Right cardiac atrium (tissue), 5 donors: ENCODE data around the gene TMCO1. TPM values are rescaled to one million over a fixed set of nuclear protein-coding genes. Genes with fewer than 3 reads are reported as not detected.
"Not testable (repeated sequence)": the region's sequence is repeated elsewhere in the genome, so short reads cannot be mapped to it uniquely, and the experiment has no call there.

Experiments
- ATAC-seq, 2 donors: fragments of 200-7000 bp; cut with Tn5 transposase; one replicate each; pipeline versions ENCODE4 v1.8.0 to v1.9.1; 2020; ENCODE audit warnings: moderate library complexity in 2 of 2, mild to moderate bottlenecking in 1 of 2
- DNase-seq, 3 donors: peaks; one replicate each; pipeline ENCODE4 v3.0.0-alpha.2; 2020
- H3K27ac ChIP-seq: one replicate; pipeline ENCODE4 v1.5.1; 2013; ENCODE audit warnings: mild to moderate bottlenecking, low read length, control low read depth, moderate library complexity
- H3K27me3 ChIP-seq: one replicate; pipeline ENCODE4 v1.6.1; 2013; ENCODE audit not compliant: control insufficient read depth, insufficient read depth
- H3K4me1 ChIP-seq: one replicate; pipeline ENCODE4 v1.6.1; 2013; ENCODE audit warnings: low read length; ENCODE audit not compliant: control insufficient read depth, insufficient read depth
- H3K4me3 ChIP-seq: one replicate; pipeline ENCODE4 v1.5.1; 2013; ENCODE audit warnings: low read length, control low read depth
- H3K9me3 ChIP-seq: one replicate; pipeline ENCODE4 v1.6.1; 2013; ENCODE audit warnings: low read length; ENCODE audit not compliant: control insufficient read depth
- WGBS: extraction: QIAGEN DNeasy Blood & Tissue Kit; methylation state at CpG from one replicate; pipeline ENCODE4 v1.1.7; 2013; 5-methylcytosine and 5-hydroxymethylcytosine counted together
- intact Hi-C, 4 donors: fragments of 100-400 bp; cut with DNase I; formaldehyde crosslinking; loops; one replicate each; pipeline versions ENCODE4 v1.11.0 to v1.14.0; 2022 to 2023
- long read RNA-seq, 4 donors: library from polyadenylated mRNA; unstranded; transcript quantifications; one replicate each; pipeline ENCODE4 v2.0.0, GENCODE V29; 2020 to 2021
- polyA plus RNA-seq: library from polyadenylated mRNA; stranded (reverse); fragments of 200-250 nt; gene quantifications from one replicate; pipeline ENCODE4 v1.2.3, GENCODE V29; 2013
- total RNA-seq, 4 donors: library from RNA; stranded (reverse); fragmentation: NEBNext Ultra II Directional; extraction: Animal tissue kit (Norgen Biotek cat#: 25700); gene quantifications; one replicate each; pipeline ENCODE4 v1.2.1, GENCODE V29; 2021
- donor health status: healthy with polysubstance abuse.
- donor health status: DM: no; HTN: yes; CAD: no.
- donor health status: DM: no; HTN: no; CAD: no.
- donor health status: DM: no; HTN: yes; CAD: no; lungs with severe emphysema.
- donor health status: DM: yes; HTN: yes; CAD: no.

The TMCO1 gene
- total RNA-seq (10 to 100 TPM; 45.7 to 62.7 (median 55.6) TPM), polyA plus RNA-seq (54.9 TPM)
- long read RNA-seq, donor 1, full-length matches to known transcripts: 56 of 60 reads
- long read RNA-seq, donor 1, partial matches to known transcripts: 1 of 60 reads
- long read RNA-seq, donor 1, other reads (novel, unspliced or antisense): 3 of 60 reads
- long read RNA-seq, donor 2, full-length matches to known transcripts: 30 of 33 reads
- long read RNA-seq, donor 2, partial matches to known transcripts: 1 of 33 reads
- long read RNA-seq, donor 2, other reads (novel, unspliced or antisense): 2 of 33 reads
- long read RNA-seq, donor 3, full-length matches to known transcripts: 111 of 121 reads
- long read RNA-seq, donor 3, partial matches to known transcripts: 0 of 121 reads
- long read RNA-seq, donor 3, other reads (novel, unspliced or antisense): 10 of 121 reads
- long read RNA-seq, donor 4, full-length matches to known transcripts: 21 of 23 reads
- long read RNA-seq, donor 4, partial matches to known transcripts: 0 of 23 reads
- long read RNA-seq, donor 4, other reads (novel, unspliced or antisense): 2 of 23 reads

GRCh38 chr1:165768513-165769394 is at the start of gene TMCO1:
TSS of gene TMCO1 (minus strand) at chr1:165768868. CDS start at chr1:165768751, 117 bp downstream.
- no peaks in the 10 kb centered on the region for H3K9me3 ChIP-seq
- intact Hi-C loops: loop anchor here in 1 of 4 donors (5.0 kb wide), 1 partner anchor 131 kb away; no protein-coding TSS in a partner anchor
- peak within 1 kb of the TSS; percentile 60 for H3K27ac ChIP-seq
- peaks cover 6% of the 10 kb centered on the region for H3K4me1 ChIP-seq
- peak; percentile 100 for ATAC-seq
- WGBS: under 1% methylated on average over 56 of the region's 56 CpGs
- DNase-seq: peak; percentile 94 to 97 (median 96)
- H3K27me3 ChIP-seq: no peaks in the 10 kb centered on the region
- H3K4me3 ChIP-seq: peak within 1 kb of the TSS; percentile 90

- no peaks in the 10 kb centered on the region for H3K9me3 ChIP-seq
- no peak overlapping the region for H3K27ac ChIP-seq
- H3K27me3 ChIP-seq: no peaks in the 10 kb centered on the region
- DNase-seq (no peak), ATAC-seq (no peak)
- 61% methylated on average over 13 of the region's 13 CpGs for WGBS
- no peak overlapping the region for H3K4me3 ChIP-seq
- intact Hi-C loops: no loop called here
- no peaks in the 10 kb centered on the region for H3K4me1 ChIP-seq
Observed at GRCh38 chr1:165816826-165817497, 48.3 kb upstream of the TMCO1 start.

GRCh38 chr1:165816157-165816556 is 47.5 kb upstream of the TMCO1 start:
- Histone ChIP-seq H3K4me1 (no peaks in the 10 kb centered on the region), H3K27me3 (no peaks in the 10 kb centered on the region), H3K9me3 (no peaks in the 10 kb centered on the region), H3K4me3 (no peak overlapping the region), H3K27ac (no peak overlapping the region)
- no peak for ATAC-seq
- no peak for DNase-seq
- intact Hi-C loops: no loop called here
- 39% methylated on average over 3 of the region's 3 CpGs for WGBS

- Histone ChIP-seq H3K4me1 (no peaks in the 10 kb centered on the region), H3K9me3 (no peaks in the 10 kb centered on the region), H3K27ac (no peak overlapping the region), H3K4me3 (no peak overlapping the region), H3K27me3 (no peaks in the 10 kb centered on the region)
- no peak for ATAC-seq
- no peak for DNase-seq
- WGBS: 12% methylated on average over 3 of the region's 3 CpGs
- intact Hi-C loops: no loop called here
Observed at GRCh38 chr1:165815725-165816124, 47.1 kb upstream of the TMCO1 start.

- ATAC-seq: no peak
- H3K27ac ChIP-seq: no peak overlapping the region
- no peaks in the 10 kb centered on the region for H3K27me3 ChIP-seq
- H3K4me3 ChIP-seq: no peak overlapping the region
- no peak for DNase-seq
- no peaks in the 10 kb centered on the region for H3K4me1 ChIP-seq
- H3K9me3 ChIP-seq: no peaks in the 10 kb centered on the region
- intact Hi-C loops: no loop called here
Observed at GRCh38 chr1:165807613-165808012, 38.9 kb upstream of the TMCO1 start.

- intact Hi-C loops, H3K4me3 ChIP-seq, H3K4me1 ChIP-seq, ATAC-seq, H3K27ac ChIP-seq, DNase-seq, H3K9me3 ChIP-seq, H3K27me3 ChIP-seq: not testable (repeated sequence)
- WGBS: 72% methylated on average over 1 of the region's 1 CpG
Observed at GRCh38 chr1:165804513-165804912, 35.8 kb upstream of the TMCO1 start.

GRCh38 chr1:165799387-165799786 is 30.7 kb upstream of the TMCO1 start:
- DNase-seq: no peak

GRCh38 chr1:165795894-165796293 is 27.2 kb upstream of the TMCO1 start:
- WGBS: 70% methylated on average over 2 of the region's 2 CpGs
- Histone ChIP-seq H3K27me3 (no peaks in the 10 kb centered on the region), H3K4me3 (no peak overlapping the region), H3K27ac (no peak overlapping the region), H3K9me3 (no peaks in the 10 kb centered on the region), H3K4me1 (no peaks in the 10 kb centered on the region)
- no peak for DNase-seq
- no peak for ATAC-seq
- intact Hi-C loops: no loop called here

More at GRCh38 chr1:165799387-165799786, 30.7 kb upstream of the TMCO1 start:
- intact Hi-C loops: no loop called here
- no peaks in the 10 kb centered on the region for H3K27me3 ChIP-seq
- no peak overlapping the region for H3K27ac ChIP-seq
- no peaks in the 10 kb centered on the region for H3K4me1 ChIP-seq
- H3K9me3 ChIP-seq: no peaks in the 10 kb centered on the region
- no peak overlapping the region for H3K4me3 ChIP-seq
- ATAC-seq: no peak

GRCh38 chr1:165793951-165794350 is 25.3 kb upstream of the TMCO1 start:
- intact Hi-C loops: no loop called here
- no peak for ATAC-seq
- no peaks in the 10 kb centered on the region for H3K4me1 ChIP-seq
- no peaks in the 10 kb centered on the region for H3K27me3 ChIP-seq
- H3K27ac ChIP-seq: no peak overlapping the region
- H3K4me3 ChIP-seq: no peak overlapping the region
- no peaks in the 10 kb centered on the region for H3K9me3 ChIP-seq
- DNase-seq: no peak
- WGBS: 62% methylated on average over 2 of the region's 2 CpGs

GRCh38 chr1:165787741-165788140 is 19.1 kb upstream of the TMCO1 start:
- H3K27me3 ChIP-seq: no peaks in the 10 kb centered on the region
- no peak overlapping the region for H3K27ac ChIP-seq
- 90% methylated on average over 1 of the region's 1 CpG for WGBS
- no peaks in the 10 kb centered on the region for H3K9me3 ChIP-seq
- H3K4me3 ChIP-seq: no peak overlapping the region
- H3K4me1 ChIP-seq: no peaks in the 10 kb centered on the region
- ATAC-seq: no peak
- no peak for DNase-seq
- intact Hi-C loops: no loop called here
